Activated CD8-positive, alpha-beta memory T cell treated with anti-CD3 and anti-CD28 coated beads, Interleukin-2, amount 50 U/mL, for 4 hours (primary cell): Measurements from ENCODE around the gene CUTA.
"Not testable (repeated sequence)": the region's sequence is repeated elsewhere in the genome, so short reads cannot be mapped to it uniquely, and the experiment has no call there.

Source experiments
- DNase-seq: peaks from one replicate; pipeline ENCODE4 v3.0.0-alpha.2; 2020

CUTA gene

DNA sequence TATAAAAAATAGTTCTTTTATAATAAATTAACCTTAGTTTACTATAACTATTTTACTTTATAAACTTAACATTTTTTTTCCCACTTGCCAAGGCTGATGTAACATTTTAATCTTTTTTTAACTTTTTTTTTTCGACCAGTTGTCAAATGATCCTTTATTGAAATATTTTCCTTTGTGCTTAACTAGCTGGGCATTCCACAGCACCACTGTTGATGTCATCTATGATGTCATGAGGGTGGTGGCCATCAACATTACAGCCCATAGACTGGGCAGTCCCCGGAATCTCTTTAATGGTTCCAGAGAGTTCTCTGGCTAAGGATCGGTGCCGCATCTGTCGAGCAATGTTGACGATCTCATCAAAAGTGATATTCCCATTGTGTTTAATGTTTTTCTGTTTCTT, 18.0 kb downstream of the CUTA start:
- DNase-seq = not testable (repeated sequence)

DNA sequence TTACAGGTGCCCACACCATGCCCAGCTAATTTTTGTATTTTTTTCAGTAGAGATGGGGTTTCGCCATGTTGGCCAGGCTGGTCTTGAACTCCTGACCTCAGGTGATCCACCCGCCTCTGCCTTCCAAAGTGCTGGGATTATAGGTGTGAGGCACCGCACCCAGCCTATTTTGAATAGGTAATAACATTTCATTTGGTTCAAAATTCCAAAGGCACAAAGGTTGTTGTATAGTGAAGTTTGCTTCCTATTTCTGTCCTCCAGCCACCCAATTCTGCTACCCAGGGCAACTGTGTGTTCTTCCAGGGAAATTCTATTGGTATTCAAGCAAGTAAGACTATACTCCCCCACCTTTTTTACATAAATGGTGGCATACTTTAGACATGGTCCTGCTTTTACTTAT, 19.3 kb downstream of the CUTA start:
- not testable (repeated sequence) for DNase-seq

DNA sequence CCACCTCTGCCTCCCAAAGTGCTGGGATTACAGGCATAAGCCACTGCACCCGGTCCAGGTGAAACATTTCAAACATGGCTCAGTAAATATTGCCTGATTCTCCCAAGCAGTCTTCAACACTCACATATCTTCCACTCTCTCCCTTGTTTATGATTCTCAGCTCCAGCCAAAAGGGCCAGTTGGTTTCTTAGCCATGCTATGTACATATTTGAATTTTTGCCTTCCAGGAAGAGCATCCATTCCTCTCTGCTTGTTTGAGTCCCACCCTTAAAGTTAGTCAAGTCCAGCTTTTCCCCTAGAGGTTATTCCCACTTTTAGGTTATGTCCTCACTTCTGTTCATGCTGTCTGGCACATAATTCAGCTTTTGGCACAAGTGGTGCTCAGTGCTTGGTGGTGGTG, 20.4 kb downstream of the CUTA start:
- no peak for DNase-seq

DNA sequence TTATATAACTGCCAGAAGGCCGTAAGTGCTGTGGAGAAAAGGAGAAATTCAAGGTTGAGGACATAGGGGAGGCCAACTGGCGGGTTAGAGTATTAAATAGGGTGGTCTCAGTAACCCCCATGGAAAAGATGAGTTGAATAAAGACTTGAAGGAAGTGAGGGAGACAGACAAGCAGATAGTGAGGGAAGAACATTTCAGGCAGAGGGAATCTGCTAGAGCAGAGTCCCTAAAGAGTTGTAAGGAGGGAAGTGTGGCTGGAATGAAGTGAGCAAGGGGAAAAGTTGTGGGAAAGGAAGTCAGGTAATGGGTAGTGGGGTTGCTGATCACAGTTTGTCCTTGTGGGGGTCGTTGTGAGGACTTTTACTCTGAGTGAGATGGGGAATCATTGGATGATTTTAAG, 24.9 kb downstream of the CUTA start:
- no peak for DNase-seq

DNA sequence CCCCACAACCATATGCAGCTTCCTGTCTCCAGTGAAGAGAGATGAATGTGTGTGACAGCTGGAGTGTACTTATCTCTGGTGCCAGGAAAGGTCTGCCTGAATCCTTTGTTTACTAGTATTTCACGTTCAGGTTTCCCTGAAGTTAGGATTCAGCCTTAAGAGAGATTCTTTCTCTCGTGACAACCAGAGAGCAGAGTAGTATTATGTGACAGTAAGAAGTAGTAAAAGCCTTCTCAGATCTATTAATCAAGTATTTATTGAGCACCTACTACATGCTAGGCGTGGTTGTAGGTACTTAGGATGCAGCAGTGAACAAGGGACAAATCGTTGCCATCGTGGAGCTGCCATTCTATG, 25.3 kb downstream of the CUTA start:
- no peak for DNase-seq

DNA sequence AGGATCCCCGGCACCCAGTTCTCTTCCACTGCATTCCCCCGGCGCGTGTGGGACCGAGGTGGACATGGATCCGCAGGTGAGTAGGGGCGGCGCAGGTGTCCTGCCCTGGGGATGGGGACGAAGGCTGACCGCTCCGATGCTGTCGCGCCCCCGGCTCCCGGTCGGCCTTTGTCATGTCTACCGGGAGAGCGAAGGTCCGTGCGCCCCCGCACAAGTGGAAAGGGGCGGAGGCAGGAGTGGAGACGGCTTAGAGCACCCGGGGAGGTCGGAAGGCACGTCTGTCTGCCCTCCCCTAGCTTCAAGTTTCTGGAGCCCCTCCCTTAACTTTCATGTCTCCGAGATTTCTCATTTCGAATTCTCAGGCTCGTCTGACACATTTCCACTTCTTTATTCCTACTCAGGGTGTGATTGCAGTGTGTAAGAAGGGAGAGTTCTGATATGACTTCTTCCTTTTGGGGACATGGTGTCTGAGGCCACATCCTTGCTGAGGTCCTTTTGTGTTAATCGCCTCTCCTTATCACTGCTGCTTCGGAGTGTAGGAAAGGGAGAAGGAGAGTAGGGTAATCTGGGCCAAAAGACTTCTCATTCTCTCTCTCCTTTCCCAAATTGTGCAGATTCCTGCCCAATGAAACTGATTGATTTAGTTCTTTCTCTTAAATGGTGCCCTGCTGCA, 25.8 kb downstream of the CUTA start:
- DNase-seq = no peak

DNA sequence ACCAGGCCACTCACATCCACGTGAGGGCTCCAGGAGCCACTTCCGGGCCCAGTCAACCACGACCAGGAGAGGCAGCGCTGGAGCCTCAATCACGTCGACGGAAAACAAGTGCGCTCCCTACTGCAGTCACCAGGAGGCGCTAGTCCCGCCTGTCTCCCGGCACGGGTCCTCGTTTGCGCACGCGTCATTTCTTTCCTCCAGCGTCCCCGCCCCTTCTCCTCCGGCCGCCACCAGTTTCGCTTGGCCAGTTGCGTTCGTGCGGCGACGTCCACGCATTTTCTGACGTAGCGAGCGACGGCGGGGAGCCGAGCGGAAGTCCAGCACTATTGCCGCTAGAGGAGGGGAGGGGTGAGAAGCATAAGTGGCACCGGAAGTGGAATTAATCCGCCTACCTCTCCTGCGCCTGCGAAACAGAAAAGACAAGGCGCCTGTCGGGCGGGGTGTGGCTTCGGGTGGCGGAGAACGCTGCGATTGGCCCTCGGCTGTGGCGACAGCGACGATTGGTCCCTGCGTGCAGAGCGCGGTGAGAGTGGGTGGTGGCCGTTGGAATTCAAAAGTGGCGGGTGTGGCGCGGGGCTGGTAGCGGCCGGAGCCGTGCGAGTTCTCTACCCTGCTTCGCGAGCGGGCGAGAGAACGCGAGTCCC, 26.5 kb downstream of the CUTA start, which contains the start of gene KIFC1:
TSS of gene KIFC1 (plus strand) at position 546 of the 644 bp plus-strand sequence. CDS start 163 bp downstream, outside the sequence.
- peak; percentile 98 for DNase-seq

DNA sequence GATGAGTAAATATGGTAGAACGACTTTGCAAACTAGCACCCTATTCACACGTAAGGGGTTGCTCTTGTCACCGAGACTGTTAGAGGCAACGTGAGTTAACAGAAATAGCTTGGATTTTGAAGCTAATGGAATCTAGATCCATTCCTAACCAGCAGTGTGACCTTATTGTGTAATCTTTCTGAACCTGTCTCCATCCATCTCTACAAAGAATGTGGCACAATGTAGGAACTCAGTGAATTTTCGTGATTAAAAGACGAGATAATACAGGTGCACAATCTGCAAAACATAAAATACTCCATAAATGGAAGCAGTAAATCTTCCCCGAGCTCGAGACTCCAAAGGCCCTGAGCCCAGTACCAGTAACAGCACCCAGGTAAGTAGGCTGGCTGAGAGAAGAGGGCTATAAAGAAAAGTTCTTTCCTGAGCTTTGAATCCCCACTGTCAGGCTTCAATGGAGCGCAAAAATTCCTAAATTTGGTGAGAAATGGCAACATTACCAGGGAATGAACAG, 27.1 kb downstream of the CUTA start:
- DNase-seq = no peak

DNA sequence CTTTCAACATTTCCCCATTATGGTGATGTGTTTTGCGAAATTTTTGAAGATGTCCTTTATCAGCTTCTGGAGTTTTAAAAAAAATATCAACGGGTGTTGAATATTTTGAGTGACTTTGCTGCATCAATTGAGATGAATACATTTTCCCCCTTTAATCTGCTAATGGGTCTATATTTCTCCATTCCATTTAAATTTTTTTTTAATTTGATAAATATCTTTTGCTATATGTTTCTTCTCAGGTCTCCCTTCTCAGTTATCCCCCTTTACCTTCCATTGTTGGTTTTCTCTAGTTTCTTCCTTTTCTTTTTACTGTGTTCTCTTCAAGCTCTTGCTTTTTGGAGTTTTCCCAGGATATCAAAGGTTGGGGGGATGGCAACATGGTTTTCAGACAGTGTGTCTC, 27.7 kb downstream of the CUTA start:
- DNase-seq = no peak

DNA sequence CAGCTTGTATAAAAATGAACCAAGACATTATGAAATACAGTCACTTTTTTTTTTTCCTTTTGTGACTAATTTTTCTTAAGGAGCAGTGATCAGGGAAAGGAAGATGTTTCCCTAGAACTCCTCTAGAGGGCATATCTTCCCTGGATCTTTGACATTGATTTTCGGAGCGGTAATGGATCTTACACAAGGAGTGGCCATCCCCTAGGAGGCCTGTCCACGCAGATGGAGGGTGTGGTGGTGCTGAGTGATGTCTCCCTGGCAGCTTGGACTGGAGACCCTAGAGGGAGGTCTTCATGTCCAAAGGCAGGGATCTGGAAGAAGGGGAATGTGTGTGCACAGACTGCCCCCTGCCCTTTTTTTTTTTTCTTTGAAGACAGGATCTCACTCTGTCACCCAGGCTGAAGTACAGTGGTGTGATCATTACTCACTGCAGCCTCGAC, 33.3 kb downstream of the CUTA start:
- no peak for DNase-seq

DNA sequence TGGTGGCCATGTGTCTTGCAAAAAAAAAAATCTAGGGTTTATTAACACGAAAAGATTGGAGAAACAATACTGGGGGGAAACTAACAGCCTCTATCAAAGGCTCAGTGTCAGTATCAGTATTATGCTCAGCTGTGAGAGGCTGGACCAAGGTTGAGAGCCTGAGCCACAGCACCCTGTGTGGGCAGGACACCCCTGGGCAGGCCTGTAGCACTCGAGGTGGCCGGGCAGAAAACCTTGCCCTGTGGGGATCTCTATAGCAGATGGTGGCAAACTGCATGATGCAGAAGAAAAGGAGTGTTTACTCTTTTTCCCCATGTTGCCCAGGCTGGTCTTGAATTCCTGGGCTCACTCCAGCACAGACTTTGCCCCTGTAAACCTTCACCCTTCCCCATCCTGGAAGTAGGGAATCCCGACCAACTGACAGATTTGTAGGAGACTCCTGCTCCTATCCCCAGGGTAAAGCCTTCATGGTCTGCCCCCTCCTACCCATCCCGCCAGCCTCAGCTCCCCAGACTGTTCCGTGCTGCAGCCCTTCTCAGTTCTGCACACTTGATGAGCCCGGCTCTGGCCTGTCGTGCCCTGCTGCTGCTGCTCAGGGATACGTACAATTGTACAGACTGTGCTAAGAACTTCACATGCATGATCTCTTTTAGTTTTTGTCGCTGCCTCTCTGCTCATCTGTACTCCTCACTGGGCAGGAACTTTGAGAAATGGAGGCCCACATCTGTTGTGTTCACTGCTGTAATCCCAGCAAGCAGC, 34.3 kb downstream of the CUTA start:
- DNase-seq = no peak

DNA sequence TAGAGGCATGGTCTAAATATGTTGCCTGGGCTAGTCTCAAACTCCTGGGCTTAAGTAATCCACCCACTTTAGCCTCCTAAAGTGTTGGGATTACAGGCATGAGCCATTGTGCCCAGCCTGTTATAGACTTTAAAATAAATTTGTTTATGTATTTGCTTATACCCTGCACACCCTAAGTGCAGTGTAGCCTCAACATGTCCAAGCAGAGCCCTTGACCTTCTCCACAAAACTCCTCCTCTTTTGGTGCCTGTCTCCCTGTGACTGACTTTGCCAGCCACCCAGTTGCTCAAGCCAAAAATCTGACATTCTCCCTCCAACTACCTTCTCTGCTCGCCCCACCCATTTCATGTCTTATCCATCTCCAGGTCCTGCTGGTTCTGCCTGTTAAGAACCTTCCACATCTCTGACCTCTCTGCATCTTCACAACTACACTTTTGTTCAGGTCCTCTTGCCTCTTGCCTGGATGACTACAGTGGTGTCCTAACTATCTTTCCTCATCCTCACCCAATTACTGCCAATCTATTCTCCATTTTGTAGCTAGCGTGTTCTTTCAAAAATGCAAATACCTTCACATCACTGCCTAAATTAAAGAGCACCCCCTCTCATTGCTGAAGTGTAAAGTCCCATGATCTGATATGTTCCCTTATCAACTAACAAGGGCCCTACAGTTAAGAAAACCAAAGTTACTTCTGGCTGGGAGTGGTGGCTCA, 37.5 kb downstream of the CUTA start:
- no peak for DNase-seq

DNA sequence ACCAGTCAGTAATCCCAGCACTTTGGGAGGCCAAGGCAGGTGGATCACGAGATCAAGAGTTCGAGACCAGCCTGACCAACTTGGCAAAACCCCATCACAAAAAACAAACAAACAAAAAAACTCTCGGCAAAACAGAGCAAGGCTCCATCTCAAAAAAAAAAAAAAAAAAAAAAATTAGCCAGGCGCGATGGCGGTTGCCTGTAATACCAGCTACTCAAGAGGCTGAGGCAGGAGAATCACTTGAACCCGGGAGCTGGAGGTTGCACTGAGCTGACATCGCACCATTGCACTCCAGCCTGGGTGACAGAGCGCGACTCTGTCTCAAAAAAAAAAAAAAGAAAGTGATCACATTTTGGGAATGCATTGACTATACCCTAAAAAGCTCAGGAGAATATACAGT, 38.7 kb downstream of the CUTA start:
- DNase-seq = not testable (repeated sequence)

DNA sequence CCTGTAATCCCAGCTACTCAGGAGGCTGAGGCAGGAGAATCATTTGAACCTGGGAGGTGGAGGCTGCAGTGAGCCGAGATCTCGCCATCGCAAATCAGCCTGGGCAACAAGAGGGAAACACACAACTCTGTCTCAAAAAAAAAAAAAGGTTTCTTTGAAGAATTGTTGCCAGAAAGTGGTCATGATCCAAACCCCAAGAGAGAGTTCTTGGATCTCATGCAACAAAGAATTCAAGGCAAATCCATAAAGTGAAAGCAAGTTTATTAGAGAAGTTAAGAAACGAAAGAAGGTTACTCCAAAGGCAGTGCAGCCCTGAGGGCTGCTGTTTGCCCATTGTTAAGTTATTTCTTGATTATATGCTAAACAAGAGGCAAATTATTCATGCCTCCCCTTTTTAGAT, 40.7 kb downstream of the CUTA start:
- no peak for DNase-seq

DNA sequence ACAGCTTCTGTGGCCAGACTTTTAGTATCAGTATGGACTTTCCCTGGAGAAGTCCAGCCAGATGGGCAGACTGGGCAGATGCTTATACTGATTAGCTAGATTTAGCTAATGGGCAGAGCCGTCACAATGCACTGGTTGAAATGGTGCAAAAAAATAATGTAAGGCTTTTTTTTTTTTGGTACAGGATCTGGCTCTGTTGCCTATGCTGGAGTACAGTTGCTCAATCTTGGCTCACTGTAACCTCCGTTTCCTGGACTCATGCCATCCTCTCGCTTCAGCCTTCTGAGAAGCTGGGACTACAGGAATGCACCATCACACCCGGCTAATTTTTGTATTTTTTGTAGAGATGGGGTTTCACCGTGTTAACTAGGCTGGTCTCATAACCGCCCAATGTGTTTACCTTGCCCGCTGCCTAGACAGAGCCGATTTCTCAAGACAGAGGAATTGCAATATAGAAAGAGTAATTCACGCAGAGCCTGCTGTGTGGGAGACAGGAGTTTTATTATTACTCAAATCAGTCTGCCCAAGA, 42.7 kb downstream of the CUTA start:
- DNase-seq = no peak

DNA sequence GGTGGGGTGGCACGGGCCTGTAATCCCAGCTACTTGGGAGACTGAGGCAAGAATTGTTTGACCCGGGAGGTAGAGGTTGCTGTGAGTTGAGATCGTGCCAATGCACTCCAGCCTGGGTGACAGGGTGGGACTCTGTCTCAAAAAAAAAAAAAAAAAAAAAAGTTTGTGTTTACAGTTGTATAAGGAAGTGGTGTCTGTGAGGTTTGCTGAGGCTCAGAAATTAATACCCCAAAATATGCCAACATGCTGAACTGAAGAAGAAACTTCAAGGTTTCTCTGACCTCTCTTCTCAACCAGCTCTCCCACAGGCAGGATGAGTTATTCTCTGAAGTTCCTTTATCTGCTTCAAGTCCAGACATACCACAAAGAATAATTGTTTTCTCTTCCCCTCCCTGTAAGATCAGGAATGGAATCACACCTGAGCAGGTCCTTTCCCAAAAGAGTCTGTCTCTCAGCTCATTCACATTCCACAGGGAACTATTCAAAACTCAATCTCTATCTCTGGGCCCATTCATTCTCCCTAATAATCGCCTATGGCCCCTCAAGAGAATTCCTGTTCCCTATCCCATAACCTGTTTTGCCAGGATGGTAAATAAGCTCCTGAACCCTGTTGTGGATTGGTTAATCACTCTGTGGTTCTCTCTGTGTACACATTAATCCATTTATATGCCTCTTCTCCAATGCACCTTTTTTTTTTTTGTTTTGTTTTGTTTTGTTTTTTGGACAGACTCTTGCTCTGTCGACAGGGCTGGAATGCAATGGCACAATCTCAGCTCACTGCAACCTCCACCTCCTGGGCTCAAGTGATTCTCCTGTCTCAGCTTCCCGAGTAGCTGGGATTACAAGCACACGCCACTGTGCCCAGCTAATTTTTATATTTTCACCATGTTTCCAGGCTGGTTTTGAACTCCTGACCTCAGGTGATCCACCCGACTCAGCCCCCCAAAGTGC, 43.7 kb downstream of the CUTA start:
- DNase-seq = no peak

DNA sequence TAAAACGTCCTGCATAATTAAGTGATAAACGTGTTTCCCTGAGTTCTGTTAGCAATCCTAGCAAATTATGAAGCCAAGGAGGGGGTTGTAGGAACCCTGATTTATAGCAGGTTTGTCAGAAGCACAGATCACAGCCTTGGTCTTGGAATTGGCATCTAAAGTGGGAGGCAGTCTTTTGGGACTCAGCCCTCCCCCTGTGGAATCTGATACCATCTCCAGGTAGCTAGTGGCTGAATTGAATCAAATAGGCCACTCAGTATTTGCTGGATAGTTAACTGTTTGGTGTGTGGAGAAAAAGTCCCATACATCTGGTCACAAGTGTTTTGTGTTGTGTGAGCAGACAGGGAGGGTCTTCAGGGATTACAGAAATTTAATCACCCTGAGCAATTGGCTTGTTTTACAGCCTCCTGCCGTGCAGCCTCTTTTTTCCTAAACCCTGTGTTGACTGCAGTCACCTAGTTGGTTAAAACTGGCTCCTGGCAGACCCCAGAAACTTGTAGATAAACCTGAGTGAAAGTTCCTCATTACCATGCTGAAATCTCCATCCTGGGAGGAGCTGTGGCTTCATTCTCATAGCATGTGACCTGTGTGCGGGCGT, 45.3 kb downstream of the CUTA start:
- DNase-seq = no peak

DNA sequence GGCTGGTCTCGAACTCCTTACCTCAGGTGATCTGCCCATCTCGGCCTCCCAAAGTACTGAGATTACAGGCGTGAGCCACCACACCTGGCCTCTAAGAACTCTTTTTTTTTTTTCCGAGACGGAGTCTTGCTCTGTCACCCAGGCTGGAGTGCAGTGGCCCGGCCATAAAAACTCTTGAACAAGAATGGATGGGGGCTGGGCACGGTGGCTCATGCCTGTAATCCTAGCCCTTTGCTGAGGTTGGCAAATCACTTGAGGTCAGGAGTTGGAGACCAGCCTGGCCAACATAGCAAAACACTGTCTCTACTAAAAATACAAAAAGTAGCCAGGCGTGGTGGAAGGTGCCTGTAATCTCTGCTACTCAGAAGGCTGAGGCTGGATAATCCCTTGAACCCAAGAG, 46.0 kb downstream of the CUTA start:
- not testable (repeated sequence) for DNase-seq

DNA sequence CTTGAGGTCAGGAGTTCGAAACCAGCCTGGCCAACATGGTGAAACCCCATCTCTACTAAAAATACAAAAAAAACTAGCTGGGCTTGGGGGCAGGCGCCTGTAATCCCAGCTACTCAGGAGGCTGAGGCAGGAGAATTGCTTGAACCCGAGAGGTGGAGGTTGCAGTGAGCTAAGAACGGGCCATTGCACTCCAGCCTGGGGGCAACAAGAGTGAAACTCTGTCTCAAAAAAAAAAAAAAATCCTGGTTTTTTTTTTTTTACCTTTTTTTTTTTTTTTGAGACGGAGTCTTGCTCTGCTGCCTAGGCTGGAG, 50.2 kb downstream of the CUTA start:
- DNase-seq = not testable (repeated sequence)

DNA sequence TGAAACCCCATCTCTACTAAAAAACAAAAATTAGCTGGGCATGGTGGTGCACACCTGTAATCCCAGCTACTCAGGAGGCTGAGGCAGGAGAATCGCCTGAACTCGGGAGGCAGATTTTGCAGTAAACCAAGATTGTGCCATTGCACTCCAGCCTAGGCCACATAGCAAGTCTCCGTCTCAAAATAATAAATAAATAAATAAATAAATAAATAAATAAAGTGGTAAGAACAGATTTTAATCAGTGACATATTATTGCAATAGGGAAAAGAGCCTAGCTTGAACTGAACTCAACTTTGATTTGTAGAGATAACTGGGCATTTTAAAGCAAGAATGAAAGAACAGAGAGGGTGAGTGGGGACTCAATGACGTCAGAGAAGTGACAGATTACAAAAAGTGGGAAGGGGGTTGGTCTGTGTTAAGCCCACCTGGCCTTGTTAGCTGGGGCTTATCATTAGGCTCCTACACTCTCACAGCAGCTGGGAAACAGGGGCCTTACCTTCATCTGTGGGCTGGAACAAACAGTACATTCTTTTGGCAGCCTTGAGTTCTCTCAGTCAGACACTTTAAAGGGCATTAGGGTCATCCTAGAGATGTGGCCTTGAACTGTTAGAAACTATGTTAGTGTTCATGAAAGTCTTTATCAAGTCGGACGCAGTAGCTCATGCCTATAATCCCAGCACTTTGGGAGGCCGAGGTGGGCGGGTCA, 50.7 kb downstream of the CUTA start:
- DNase-seq = no peak
